Measurements from ENCODE around the gene CLEC17A.
"Not testable (repeated sequence)": the region's sequence is repeated elsewhere in the genome, so short reads cannot be mapped to it uniquely, and the experiment has no call there.

The CLEC17A gene

GRCh38 chr19:14559916-14560775 is 22.7 kb upstream of the CLEC17A start:
- DNase-seq, result no peak

- DNase-seq, result no peak
These were observed 22.1 kb upstream of the CLEC17A start for GRCh38 chr19:14560776-14561108.

GRCh38 chr19:14561249-14561648 is 21.6 kb upstream of the CLEC17A start:
- DNase-seq, result no peak

GRCh38 chr19:14561847-14562351 is 21.0 kb upstream of the CLEC17A start:
- no peak for DNase-seq

- no peak for DNase-seq
These were observed 20.0 kb upstream of the CLEC17A start for GRCh38 chr19:14562660-14563589.

- DNase-seq, result no peak
These were observed 19.3 kb upstream of the CLEC17A start for GRCh38 chr19:14563590-14563926.

GRCh38 chr19:14563989-14564651 is 18.8 kb upstream of the CLEC17A start:
- DNase-seq, result no peak

- not testable (repeated sequence) for DNase-seq
These were observed 18.1 kb upstream of the CLEC17A start for GRCh38 chr19:14564652-14565297.

- DNase-seq, result no peak
These were observed 17.6 kb upstream of the CLEC17A start for GRCh38 chr19:14565298-14565679.

- no peak for DNase-seq
These were observed 16.8 kb upstream of the CLEC17A start for GRCh38 chr19:14565765-14566711.

- no peak for DNase-seq
These were observed 16.2 kb upstream of the CLEC17A start for GRCh38 chr19:14566712-14567077.

- DNase-seq, result no peak
These were observed 15.8 kb upstream of the CLEC17A start for GRCh38 chr19:14567079-14567478.

- no peak for DNase-seq
These were observed 11.9 kb upstream of the CLEC17A start for GRCh38 chr19:14570864-14571527.

- DNase-seq, result peak; percentile 85
These were observed 11.0 kb upstream of the CLEC17A start, which contains the start of gene NDUFB7 for GRCh38 chr19:14571695-14572490. TSS of gene NDUFB7 (minus strand) at chr19:14572066. CDS start at chr19:14572000, 66 bp downstream.

GRCh38 chr19:14575428-14575980 is 7.4 kb upstream of the CLEC17A start:
- DNase-seq, result no peak

- no peak for DNase-seq
These were observed 6.5 kb upstream of the CLEC17A start for GRCh38 chr19:14576363-14576762.

- DNase-seq, result no peak
These were observed 5.6 kb upstream of the CLEC17A start for GRCh38 chr19:14577264-14577663.

GRCh38 chr19:14577885-14578427 is 4.9 kb upstream of the CLEC17A start:
- no peak for DNase-seq

GRCh38 chr19:14580623-14581237 is 2.2 kb upstream of the CLEC17A start:
- DNase-seq, result no peak

Data from GF-D8 (cell line).